Mesenchymal stem cell (in vitro differentiated cells and primary cell): ENCODE data around the gene ANKRD33.

Source experiments
- DNase-seq: peaks from one replicate; pipeline ENCODE4 v3.0.0-alpha.2; 2013
- H2AFZ ChIP-seq: one replicate; pipeline ENCODE4 v1.6.1; 2013; ENCODE audit warnings: low read depth, mild to moderate bottlenecking, control low read depth, inconsistent platforms, low read length, moderate library complexity
- H2AK5ac ChIP-seq: 2 replicates; pipeline ENCODE4 v1.6.1; 2013; ENCODE audit warnings: low read length, moderate library complexity, mild to moderate bottlenecking, inconsistent platforms; ENCODE audit not compliant: severe bottlenecking
- H2BK120ac ChIP-seq: one replicate; pipeline ENCODE4 v1.6.1; 2013; ENCODE audit warnings: low read depth, mild to moderate bottlenecking, inconsistent platforms, low read length, moderate library complexity
- H2BK12ac ChIP-seq, 2 experiments: one replicate each; pipeline ENCODE4 v1.6.1; 2013; ENCODE audit warnings: inconsistent platforms in 2 of 2, low read length in 2 of 2, mild to moderate bottlenecking in 2 of 2, moderate library complexity in 2 of 2, control low read depth in 1 of 2
- H2BK15ac ChIP-seq: one replicate; pipeline ENCODE4 v1.6.1; 2013; ENCODE audit warnings: mild to moderate bottlenecking, low read depth, inconsistent platforms; ENCODE audit not compliant: poor library complexity, severe bottlenecking
- H2BK5ac ChIP-seq: 2 replicates; pipeline ENCODE4 v1.6.1; 2013; ENCODE audit warnings: low read depth, mild to moderate bottlenecking, low read length, control low read depth, inconsistent platforms; ENCODE audit not compliant: poor library complexity, severe bottlenecking
- H3K14ac ChIP-seq, 2 experiments: one replicate each; pipeline ENCODE4 v1.6.1; 2013; ENCODE audit warnings: inconsistent platforms in 2 of 2, low read length in 2 of 2, control low read depth in 1 of 2, mild to moderate bottlenecking in 1 of 2, moderate library complexity in 1 of 2
- H3K18ac ChIP-seq, 2 experiments: one replicate each; pipeline ENCODE4 v1.6.1; 2013; ENCODE audit warnings: inconsistent platforms in 2 of 2, low read length in 2 of 2, control low read depth in 1 of 2, low read depth in 1 of 2, mild to moderate bottlenecking in 1 of 2
- H3K23ac ChIP-seq, 2 experiments: one replicate each; pipeline ENCODE4 v1.6.1; 2013; ENCODE audit warnings: inconsistent platforms in 2 of 2, low read length in 2 of 2, mild to moderate bottlenecking in 2 of 2, moderate library complexity in 2 of 2, control low read depth in 1 of 2
- H3K27ac ChIP-seq: 2 replicates; pipeline ENCODE4 v1.5.1; 2013; ENCODE audit warnings: mild to moderate bottlenecking, moderate library complexity, low read length, control low read depth, inconsistent platforms; ENCODE audit not compliant: poor library complexity, severe bottlenecking
- H3K27me3 ChIP-seq, 2 experiments: 2 replicates each; pipeline versions ENCODE4 v1.6.1 to v1.7.0; 2013; ENCODE audit warnings: low read length in 2 of 2, mild to moderate bottlenecking in 2 of 2, moderate library complexity in 2 of 2, control low read depth in 1 of 2, inconsistent platforms in 1 of 2; ENCODE audit not compliant: control insufficient read depth in 1 of 2, insufficient read depth in 1 of 2
- H3K36me3 ChIP-seq, 2 experiments: 2 replicates each; pipeline versions ENCODE4 v1.6.1 to v1.7.0; 2013; ENCODE audit warnings: low read length in 2 of 2, control low read depth in 1 of 2, inconsistent platforms in 1 of 2, low read depth in 1 of 2, mild to moderate bottlenecking in 1 of 2; ENCODE audit not compliant: insufficient read depth in 2 of 2, control insufficient read depth in 1 of 2
- H3K4ac ChIP-seq, 2 experiments: one replicate each; pipeline ENCODE4 v1.6.1; 2013; ENCODE audit warnings: inconsistent platforms in 2 of 2, low read length in 2 of 2, mild to moderate bottlenecking in 2 of 2, moderate library complexity in 2 of 2, control low read depth in 1 of 2, low read depth in 1 of 2
- H3K4me1 ChIP-seq: 2 replicates; pipeline ENCODE4 v1.6.1; 2013; ENCODE audit warnings: low read depth, low read length, control low read depth; ENCODE audit not compliant: control insufficient read depth, insufficient read depth
- H3K4me2 ChIP-seq: 2 replicates; pipeline ENCODE4 v1.6.1; 2013; ENCODE audit warnings: low read length, mild to moderate bottlenecking, inconsistent platforms; ENCODE audit not compliant: poor library complexity, severe bottlenecking
- H3K4me3 ChIP-seq, 2 experiments: 2 replicates each; pipeline versions ENCODE4 v1.5.1 to v1.7.0; 2013; ENCODE audit warnings: low read length in 2 of 2, mild to moderate bottlenecking in 2 of 2, control low read depth in 1 of 2, low read depth in 1 of 2; ENCODE audit not compliant: insufficient read depth in 1 of 2
- H3K79me1 ChIP-seq: replicated peaks from 2 replicates; pipeline ENCODE4 v1.6.1; 2013; ENCODE audit warnings: mild to moderate bottlenecking, control low read depth, low read length, inconsistent platforms; ENCODE audit not compliant: poor library complexity, severe bottlenecking
- H3K9ac ChIP-seq: 2 replicates; pipeline ENCODE4 v1.7.0; 2013; ENCODE audit warnings: mild to moderate bottlenecking, low read length, moderate library complexity
- H3K9me3 ChIP-seq: 2 replicates; pipeline ENCODE4 v1.7.0; 2013; ENCODE audit warnings: mild to moderate bottlenecking, low read length; ENCODE audit not compliant: control insufficient read depth
- H4K8ac ChIP-seq: one replicate; pipeline ENCODE4 v1.6.1; 2013; ENCODE audit warnings: inconsistent platforms, mild to moderate bottlenecking, low read length, moderate library complexity
- H4K91ac ChIP-seq: one replicate; pipeline ENCODE4 v1.6.1; 2013; ENCODE audit warnings: mild to moderate bottlenecking, low read length, inconsistent platforms
- WGBS: methylation state at CpG from one replicate; pipeline ENCODE4 v1.1.7; 2013; ENCODE audit warnings: mixed read lengths; 5-methylcytosine and 5-hydroxymethylcytosine counted together

ANKRD33 gene

GRCh38 chr12:51846271-51846691 is 41.6 kb upstream of the ANKRD33 start:
- Histone ChIP-seq H3K9me3 (no peaks in the 10 kb centered on the region), H2BK5ac (no peak overlapping the region), H3K27ac (no peak overlapping the region), H3K36me3 (no peaks in the 10 kb centered on the region), H3K9ac (no peak overlapping the region), H3K23ac (no peak overlapping the region), H2BK120ac (no peak overlapping the region), H3K4me1 (peaks cover 29% of the 10 kb centered on the region), H3K18ac (no peak overlapping the region), H2BK15ac (no peak overlapping the region), H3K14ac (no peak overlapping the region), H2AK5ac (no peak overlapping the region), H4K91ac (no peak overlapping the region), H4K8ac (no peak overlapping the region), H3K4ac (no peak overlapping the region), H2BK12ac (no peak overlapping the region), H3K4me2 (no peak overlapping the region), H3K4me3 (no peak overlapping the region), H3K79me1 (no peaks in the 10 kb centered on the region), H2AFZ (no peak overlapping the region), H3K27me3 (peaks cover 62 to 81% of the 10 kb centered on the region in 2 experiments)
- WGBS = 65% methylated on average over 15 of the region's 15 CpGs
- DNase-seq = no peak

GRCh38 chr12:51846911-51847642 is 40.8 kb upstream of the ANKRD33 start:
- H3K79me1 ChIP-seq = no peaks in the 10 kb centered on the region
- H3K4me2 ChIP-seq = peak overlapping the region; percentile 82
- H3K9me3 ChIP-seq = no peaks in the 10 kb centered on the region
- no peaks in the 10 kb centered on the region for H3K36me3 ChIP-seq
- peak overlapping the region in 1 of 2 experiments; percentile 46 for H3K18ac ChIP-seq
- H2BK5ac ChIP-seq = no peak overlapping the region
- H3K27me3 ChIP-seq = peaks cover 54 to 81% of the 10 kb centered on the region in 2 experiments
- no peak overlapping the region for H4K8ac ChIP-seq
- H2BK12ac ChIP-seq = peak overlapping the region in 1 of 2 experiments; percentile 48
- no peak overlapping the region for H2AK5ac ChIP-seq
- no peak overlapping the region for H4K91ac ChIP-seq
- peak overlapping the region in 1 of 2 experiments; percentile 67 for H3K4ac ChIP-seq
- WGBS = 1% methylated on average over 39 of the region's 59 CpGs
- peaks cover 31% of the 10 kb centered on the region for H3K4me1 ChIP-seq
- peak; percentile 45 for DNase-seq
- H3K9ac ChIP-seq = peak overlapping the region; percentile 68
- H3K14ac ChIP-seq = peak overlapping the region in 1 of 2 experiments; percentile 63
- H2BK120ac ChIP-seq = peak overlapping the region; percentile 46
- H3K4me3 ChIP-seq = peak overlapping the region; percentile 48 to 78
- no peak overlapping the region for H3K27ac ChIP-seq
- peak overlapping the region; percentile 57 for H2BK15ac ChIP-seq
- peak overlapping the region in 1 of 2 experiments; percentile 85 for H3K23ac ChIP-seq
- H2AFZ ChIP-seq = peak overlapping the region; percentile 5

GRCh38 chr12:51847643-51848325 is 40.1 kb upstream of the ANKRD33 start:
- Histone ChIP-seq H4K8ac (no peak overlapping the region), H3K4me3 (peak overlapping the region; percentile 46 to 78), H3K4me1 (peaks cover 31% of the 10 kb centered on the region), H3K79me1 (no peaks in the 10 kb centered on the region), H3K36me3 (no peaks in the 10 kb centered on the region), H2BK120ac (peak overlapping the region; percentile 58), H2BK5ac (no peak overlapping the region), H4K91ac (peak overlapping the region; percentile 53), H3K27ac (no peak overlapping the region), H2AK5ac (no peak overlapping the region), H3K9me3 (no peaks in the 10 kb centered on the region), H3K27me3 (peaks cover 47 to 81% of the 10 kb centered on the region in 2 experiments), H3K14ac (peak overlapping the region in 1 of 2 experiments; percentile 62), H2BK12ac (no peak overlapping the region), H3K4me2 (peak overlapping the region; percentile 82), H3K4ac (peak overlapping the region in 1 of 2 experiments; percentile 55), H2BK15ac (peak overlapping the region; percentile 57), H2AFZ (no peak overlapping the region), H3K23ac (peak overlapping the region in 1 of 2 experiments; percentile 68), H3K9ac (peak overlapping the region; percentile 53), H3K18ac (peak overlapping the region; percentile 79 to 88)
- DNase-seq = peak; percentile 59
- WGBS = 0% methylated on average over 10 of the region's 40 CpGs

GRCh38 chr12:51848326-51848727 is 39.6 kb upstream of the ANKRD33 start, which contains the start of gene FIGNL2:
Gene FIGNL2 (minus strand): TSS chr12:51848718. CDS start chr12:51822413, 26,305 bp downstream.
- peak within 1 kb of the TSS in 1 of 2 experiments; percentile 62 for H3K14ac ChIP-seq
- peak within 1 kb of the TSS; percentile 82 for H3K4me2 ChIP-seq
- no peaks in the 10 kb centered on the region for H3K36me3 ChIP-seq
- no peak within 1 kb of the TSS for H2AFZ ChIP-seq
- peaks cover 31% of the 10 kb centered on the region for H3K4me1 ChIP-seq
- no peak within 1 kb of the TSS for H2AK5ac ChIP-seq
- peak within 1 kb of the TSS in 1 of 2 experiments; percentile 68 for H3K23ac ChIP-seq
- peak within 1 kb of the TSS; percentile 57 for H2BK15ac ChIP-seq
- H4K8ac ChIP-seq = peak within 1 kb of the TSS; percentile 59
- H3K9me3 ChIP-seq = no peaks in the 10 kb centered on the region
- peak within 1 kb of the TSS; percentile 53 for H3K9ac ChIP-seq
- peaks cover 44 to 82% of the 10 kb centered on the region in 2 experiments for H3K27me3 ChIP-seq
- peak within 1 kb of the TSS; percentile 70 for H4K91ac ChIP-seq
- no peak for DNase-seq
- H3K4ac ChIP-seq = peak within 1 kb of the TSS in 1 of 2 experiments; percentile 55
- H2BK5ac ChIP-seq = no peak within 1 kb of the TSS
- 0% methylated on average over 15 of the region's 51 CpGs for WGBS
- H3K79me1 ChIP-seq = no peaks in the 10 kb centered on the region
- H3K4me3 ChIP-seq = peak within 1 kb of the TSS; percentile 46 to 78
- H3K18ac ChIP-seq = peak within 1 kb of the TSS; percentile 79 to 88
- no peak within 1 kb of the TSS for H3K27ac ChIP-seq
- peak within 1 kb of the TSS in 1 of 2 experiments; percentile 17 for H2BK12ac ChIP-seq
- peak within 1 kb of the TSS; percentile 58 for H2BK120ac ChIP-seq
